Body of pancreas (tissue), 4 donors: ENCODE measurements around the gene PSD4. TPM values are rescaled to one million over a fixed set of nuclear protein-coding genes. Genes with fewer than 3 reads are reported as not detected.

ENCODE experiments used
- ATAC-seq: fragments of 150-250 bp; one replicate; pipeline ENCODE4 v1.9.1; 2016
- DNase-seq, 4 donors: peaks; one replicate each; pipeline ENCODE4 v3.0.0-alpha.2; 2019
- H3K27ac ChIP-seq, 4 donors: fragments of 200-600 bp; sonication (generic); 1 replicate in 3 of 4; 2 replicates in 1 of 4; pipeline versions ENCODE4 v1.5.1 to v1.6.1; 2016 to 2019; ENCODE audit warnings: mild to moderate bottlenecking in 1 of 4, mixed read lengths in 1 of 4, moderate library complexity in 1 of 4
- H3K27me3 ChIP-seq, 2 donors: fragments of 200-600 bp; sonication (generic); one replicate each; pipeline ENCODE4 v1.6.0; 2016; ENCODE audit warnings: mild to moderate bottlenecking in 1 of 2
- H3K36me3 ChIP-seq, 2 donors: fragments of 200-600 bp; sonication (generic); replicated peaks in 1 of 2; 2 replicates each; pipeline ENCODE4 v1.5.1; 2016; ENCODE audit warnings: low read depth in 2 of 2; ENCODE audit not compliant: insufficient read depth in 1 of 2
- H3K4me1 ChIP-seq: fragments of 200-600 bp; sonication (generic); one replicate; pipeline ENCODE4 v1.6.0; 2016
- H3K4me3 ChIP-seq, 2 donors: fragments of 200-600 bp; sonication (generic); 1 replicate in 1 of 2; 2 replicates in 1 of 2; pipeline ENCODE4 v1.5.1; 2016 to 2019
- H3K9me3 ChIP-seq, 3 donors: fragments of 200-600 bp; sonication (generic); 1 replicate in 2 of 3; 2 replicates in 1 of 3; pipeline ENCODE4 v1.5.1; 2016
- CTCF ChIP-seq, 7 experiments: fragments of 450-650 bp in 4 of 7; fragments of 200-600 bp in 3 of 7; sonication (generic) in 3 of 7; IDR thresholded peaks; one replicate each; pipeline ENCODE4 v1.5.1; 2016 to 2019; ENCODE audit warnings: antibody characterized with exemption in 7 of 7
- POLR2A ChIP-seq, 3 donors: fragments of 450-650 bp; IDR thresholded peaks; one replicate each; pipeline ENCODE4 v1.6.1; 2016; ENCODE audit warnings: antibody characterized with exemption in 3 of 3, mild to moderate bottlenecking in 2 of 3
- WGBS, 2 donors: methylation state at CpG; one replicate each; pipeline ENCODE4 v1.1.5; 2017; 5-methylcytosine and 5-hydroxymethylcytosine counted together
- intact Hi-C: fragments of 100-400 bp; cut with DNase I; formaldehyde crosslinking; loops from one replicate; pipeline ENCODE4 v1.15.1; 2023
- total RNA-seq, 2 donors: library from RNA; depleted of rRNA; stranded (reverse); fragments of >200 nt; gene quantifications; one replicate each; pipeline ENCODE4 v1.1.0, GENCODE V29; 2016

Gene PSD4
- total RNA-seq, 2 donors from 2014 or later, result 40.5 to 83.4 TPM

GRCh38 chr2:113219525-113219888, 45.7 kb downstream of the PSD4 start:
- intact Hi-C loops, result no loop called here
- Histone ChIP-seq H3K27me3 (no peaks in the 10 kb centered on the region), H3K36me3 (no peaks in the 10 kb centered on the region), H3K4me1 (peaks cover 35% of the 10 kb centered on the region), H3K9me3 (no peaks in the 10 kb centered on the region), H3K27ac (peak overlapping the region in 3 of 4 donors; percentile 77 to 89 (median 78)), H3K4me3 (no peak overlapping the region)
- ATAC-seq, result no peak
- WGBS, 2 donors, result 72 to 82% methylated on average over 5 of the region's 5 CpGs
- TF ChIP-seq POLR2A (IDR thresholded peaks at IDR 0.05), result no peak
- TF ChIP-seq CTCF (IDR thresholded peaks at IDR 0.05), result no peak
- DNase-seq, result no peak

GRCh38 chr2:113219889-113220641, 46.3 kb downstream of the PSD4 start:
- no peak for TF ChIP-seq POLR2A (IDR thresholded peaks at IDR 0.05)
- TF ChIP-seq CTCF (IDR thresholded peaks at IDR 0.05), result no peak
- Histone ChIP-seq H3K9me3 (no peaks in the 10 kb centered on the region), H3K36me3 (no peaks in the 10 kb centered on the region), H3K27ac (peak overlapping the region in 3 of 4 donors; percentile 77 to 89 (median 78)), H3K27me3 (no peaks in the 10 kb centered on the region), H3K4me1 (peaks cover 36% of the 10 kb centered on the region), H3K4me3 (no peak overlapping the region)
- 64 to 86% methylated on average over 4 to 6 of the region's 6 CpGs for WGBS, 2 donors
- peak; percentile 47 to 74 (median 64) for DNase-seq
- intact Hi-C loops, result no loop called here
- ATAC-seq, result peak; percentile 37

- TF ChIP-seq CTCF (IDR thresholded peaks at IDR 0.05), result no peak
- intact Hi-C loops, result no loop called here
- H3K36me3 ChIP-seq, result no peaks in the 10 kb centered on the region
- WGBS, 2 donors, result 77 to 79% methylated on average over 6 of the region's 6 CpGs
- H3K27me3 ChIP-seq, result no peaks in the 10 kb centered on the region
- H3K4me1 ChIP-seq, result peaks cover 41% of the 10 kb centered on the region
- H3K4me3 ChIP-seq, result no peak overlapping the region
- DNase-seq, result no peak
- no peak overlapping the region for H3K27ac ChIP-seq
- H3K9me3 ChIP-seq, result no peaks in the 10 kb centered on the region
- ATAC-seq, result no peak
These were observed 47.4 kb downstream of the PSD4 start for GRCh38 chr2:113220970-113221708.

- Histone ChIP-seq H3K9me3 (no peaks in the 10 kb centered on the region), H3K4me3 (no peak overlapping the region), H3K27ac (no peak overlapping the region), H3K36me3 (no peaks in the 10 kb centered on the region), H3K27me3 (no peaks in the 10 kb centered on the region), H3K4me1 (peaks cover 39% of the 10 kb centered on the region)
- WGBS, 2 donors, result 75 to 82% methylated on average over 6 of the region's 6 CpGs
- TF ChIP-seq CTCF (IDR thresholded peaks at IDR 0.05) (no peak), POLR2A (IDR thresholded peaks at IDR 0.05) (no peak)
- ATAC-seq (no peak), DNase-seq (no peak)
- intact Hi-C loops, result no loop called here
These were observed 48.1 kb downstream of the PSD4 start for GRCh38 chr2:113221846-113222245.
